GM12875 (cell line): ENCODE measurements around the gene OSBPL10.

Experiments
- H3K4me3 ChIP-seq: one replicate; pipeline ENCODE4 v1.5.1; 2011; ENCODE audit warnings: low read depth, low read length, control low read depth
- CTCF ChIP-seq: IDR thresholded peaks from 2 replicates; pipeline ENCODE4 v1.5.1; 2011; ENCODE audit warnings: low read depth, mild to moderate bottlenecking, control low read depth, inconsistent platforms, low read length, moderate library complexity, borderline replicate concordance; ENCODE audit not compliant: insufficient read depth

The OSBPL10 gene

GRCh38 chr3:31896648-31897433, 84.2 kb downstream of the OSBPL10 start:
- H3K4me3 ChIP-seq: no peak overlapping the region
- TF ChIP-seq CTCF: no peak

GRCh38 chr3:31896026-31896425, 85.0 kb downstream of the OSBPL10 start:
- no peak for TF ChIP-seq CTCF
- H3K4me3 ChIP-seq: no peak overlapping the region

- no peak for TF ChIP-seq CTCF
- no peak overlapping the region for H3K4me3 ChIP-seq
Measured at GRCh38 chr3:31895471-31895870, 85.6 kb downstream of the OSBPL10 start.

- no peak for TF ChIP-seq CTCF
- H3K4me3 ChIP-seq: no peak overlapping the region
Measured at GRCh38 chr3:31892916-31893573, 88.0 kb downstream of the OSBPL10 start.

- no peak overlapping the region for H3K4me3 ChIP-seq
- TF ChIP-seq CTCF: no peak
Measured at GRCh38 chr3:31892500-31892899, 88.6 kb downstream of the OSBPL10 start.

GRCh38 chr3:31891876-31892455, 89.1 kb downstream of the OSBPL10 start:
- H3K4me3 ChIP-seq: no peak overlapping the region
- no peak for TF ChIP-seq CTCF

GRCh38 chr3:31890742-31891469, 90.2 kb downstream of the OSBPL10 start:
- no peak overlapping the region for H3K4me3 ChIP-seq
- no peak for TF ChIP-seq CTCF
